Activated naive CD4-positive, alpha-beta T cell treated with anti-CD3 and anti-CD28 coated beads, Interleukin-2, amount 10 ng/mL, durations not matched to agents 7 days and 5 days (primary cell): ENCODE measurements around the gene ABI3BP.
"Not testable (repeated sequence)": the region's sequence is repeated elsewhere in the genome, so short reads cannot be mapped to it uniquely, and the experiment has no call there.

Experiments
- CTCF ChIA-PET: fragments of 350-600 bp; sonication (Branson Sonifier 250); formaldehyde crosslinking; loops from one replicate; lab custom pipeline; 2021; ENCODE audit warnings: antibody characterized with exemption; lab: Charles Lee
- DNase-seq: peaks from one replicate; pipeline ENCODE4 v3.0.0-alpha.2; 2020
- H3K27ac Mint-ChIP-seq: one replicate; pipeline ENCODE4 v1.8.0; 2021; ENCODE audit warnings: mild to moderate bottlenecking, moderate library complexity, mixed read lengths
- H3K27me3 Mint-ChIP-seq: one replicate; pipeline ENCODE4 v1.8.0; 2021; ENCODE audit warnings: mild to moderate bottlenecking, mixed read lengths
- H3K36me3 Mint-ChIP-seq: one replicate; pipeline ENCODE4 v1.8.0; 2021; ENCODE audit warnings: mixed read lengths
- H3K4me1 Mint-ChIP-seq: one replicate; pipeline ENCODE4 v1.8.0; 2021; ENCODE audit warnings: mixed read lengths
- H3K4me3 Mint-ChIP-seq: one replicate; pipeline ENCODE4 v1.8.0; 2021; ENCODE audit warnings: mild to moderate bottlenecking, moderate library complexity, mixed read lengths
- H3K9me3 Mint-ChIP-seq: one replicate; pipeline ENCODE4 v1.8.0; 2021; ENCODE audit warnings: mixed read lengths

The ABI3BP gene

GRCh38 chr3:100972301-100972844 lies 20.8 kb downstream of the ABI3BP start:
- DNase-seq, result no peak
- Mint-ChIP-seq H3K27me3 (no peaks in the 10 kb centered on the region), H3K9me3 (no peaks in the 10 kb centered on the region), H3K4me3 (no peak overlapping the region), H3K27ac (no peak overlapping the region), H3K36me3 (no peaks in the 10 kb centered on the region), H3K4me1 (no peaks in the 10 kb centered on the region)
- CTCF ChIA-PET, result no interaction called here

GRCh38 chr3:100971798-100972197 lies 21.4 kb downstream of the ABI3BP start:
- no peaks in the 10 kb centered on the region for H3K36me3 Mint-ChIP-seq
- CTCF ChIA-PET, result no interaction called here
- no peaks in the 10 kb centered on the region for H3K27me3 Mint-ChIP-seq
- H3K9me3 Mint-ChIP-seq, result no peaks in the 10 kb centered on the region
- H3K27ac Mint-ChIP-seq, result no peak overlapping the region
- no peaks in the 10 kb centered on the region for H3K4me1 Mint-ChIP-seq
- no peak for DNase-seq
- no peak overlapping the region for H3K4me3 Mint-ChIP-seq

DNA sequence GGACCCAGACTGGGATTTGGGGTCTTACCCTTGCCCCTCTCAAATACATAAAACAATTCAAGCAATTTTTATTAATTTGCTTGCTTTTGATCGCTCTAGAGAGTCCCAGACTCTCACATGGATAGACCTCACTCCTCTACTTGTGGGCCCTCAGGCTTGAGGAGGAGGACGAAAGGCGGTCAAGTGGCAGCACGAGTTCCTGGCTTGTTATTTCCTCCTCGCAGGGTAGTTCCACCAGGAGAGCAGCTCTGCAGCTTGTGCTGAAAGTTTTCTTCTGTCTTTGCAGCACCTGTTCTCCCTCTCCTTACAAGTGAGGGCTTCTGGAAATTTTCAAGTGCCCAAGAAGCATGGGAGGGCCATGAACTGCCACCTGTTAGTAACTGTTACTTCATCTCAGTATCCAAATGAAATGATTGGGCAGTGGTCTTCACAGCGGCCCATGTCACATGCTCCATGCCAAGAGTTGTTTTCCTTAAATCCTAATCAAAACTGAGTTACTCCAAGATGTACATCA lies 22.7 kb downstream of the ABI3BP start:
- H3K36me3 Mint-ChIP-seq, result no peaks in the 10 kb centered on the region
- no peaks in the 10 kb centered on the region for H3K4me1 Mint-ChIP-seq
- no peaks in the 10 kb centered on the region for H3K9me3 Mint-ChIP-seq
- no peak overlapping the region for H3K4me3 Mint-ChIP-seq
- H3K27ac Mint-ChIP-seq, result no peak overlapping the region
- H3K27me3 Mint-ChIP-seq, result no peaks in the 10 kb centered on the region
- DNase-seq, result no peak
- CTCF ChIA-PET, result no interaction called here

GRCh38 chr3:100968932-100969906 lies 24.0 kb downstream of the ABI3BP start:
- Mint-ChIP-seq H3K27me3 (no peaks in the 10 kb centered on the region), H3K36me3 (no peaks in the 10 kb centered on the region), H3K27ac (no peak overlapping the region), H3K4me1 (no peaks in the 10 kb centered on the region), H3K9me3 (peaks cover 2% of the 10 kb centered on the region), H3K4me3 (no peak overlapping the region)
- DNase-seq, result no peak
- CTCF ChIA-PET, result no interaction called here

GRCh38 chr3:100966807-100967206 lies 26.4 kb downstream of the ABI3BP start:
- Mint-ChIP-seq H3K36me3 (no peaks in the 10 kb centered on the region), H3K4me3 (no peak overlapping the region), H3K4me1 (no peaks in the 10 kb centered on the region), H3K9me3 (peaks cover 2% of the 10 kb centered on the region), H3K27me3 (no peaks in the 10 kb centered on the region), H3K27ac (no peak overlapping the region)
- DNase-seq, result no peak
- CTCF ChIA-PET, result no interaction called here

GRCh38 chr3:100966049-100966491 lies 27.2 kb downstream of the ABI3BP start:
- DNase-seq, result no peak
- Mint-ChIP-seq H3K4me3 (no peak overlapping the region), H3K4me1 (no peaks in the 10 kb centered on the region), H3K27me3 (no peaks in the 10 kb centered on the region), H3K36me3 (no peaks in the 10 kb centered on the region), H3K9me3 (peaks cover 2% of the 10 kb centered on the region), H3K27ac (no peak overlapping the region)
- CTCF ChIA-PET, result no interaction called here

DNA sequence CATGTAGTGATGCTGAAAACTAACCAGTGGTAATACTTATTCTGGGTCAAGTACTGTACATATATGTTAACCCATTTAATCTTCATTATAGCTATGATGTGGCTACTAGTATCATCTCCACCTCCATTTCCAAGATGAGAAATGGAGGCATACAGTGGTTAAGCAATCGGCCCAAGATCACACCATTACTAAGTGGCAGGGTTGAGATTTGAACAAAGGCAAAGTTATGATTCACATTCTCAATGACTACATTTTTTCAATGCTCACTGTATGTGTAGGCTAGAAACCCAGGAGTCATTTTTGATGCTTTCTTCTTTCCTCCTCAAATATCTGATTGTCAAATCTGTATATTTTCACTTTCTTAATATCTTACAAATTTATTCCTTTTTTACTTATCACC lies 30.2 kb downstream of the ABI3BP start:
- Mint-ChIP-seq H3K9me3 (peaks cover 2% of the 10 kb centered on the region), H3K27ac (no peak overlapping the region), H3K27me3 (no peaks in the 10 kb centered on the region), H3K4me3 (no peak overlapping the region), H3K4me1 (no peaks in the 10 kb centered on the region), H3K36me3 (no peaks in the 10 kb centered on the region)
- DNase-seq, result no peak
- CTCF ChIA-PET, result no interaction called here

GRCh38 chr3:100957261-100957986 lies 35.8 kb downstream of the ABI3BP start:
- no peak overlapping the region for H3K4me3 Mint-ChIP-seq
- no peak overlapping the region for H3K27ac Mint-ChIP-seq
- DNase-seq, result no peak
- H3K27me3 Mint-ChIP-seq, result no peaks in the 10 kb centered on the region
- H3K36me3 Mint-ChIP-seq, result no peaks in the 10 kb centered on the region
- CTCF ChIA-PET, result no interaction called here
- H3K9me3 Mint-ChIP-seq, result no peaks in the 10 kb centered on the region
- no peaks in the 10 kb centered on the region for H3K4me1 Mint-ChIP-seq

DNA sequence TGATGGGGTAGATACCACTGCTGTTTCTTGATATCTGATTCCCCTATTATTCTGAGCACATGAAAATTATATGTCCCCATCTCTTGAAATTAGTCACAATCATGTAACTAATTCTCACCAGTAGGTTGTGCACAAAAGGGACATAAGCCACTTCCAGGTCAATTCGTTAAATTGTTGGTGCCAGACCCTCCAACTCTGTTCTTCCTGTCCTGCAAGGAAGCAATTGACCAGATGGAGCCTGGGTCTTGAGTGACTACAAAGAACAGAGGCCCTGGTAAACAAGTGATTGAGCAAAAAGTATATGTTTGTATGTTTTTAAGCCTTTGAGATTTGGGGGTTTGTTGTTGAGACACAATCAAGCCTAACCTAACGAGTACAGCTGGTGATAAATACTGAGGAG lies 36.9 kb downstream of the ABI3BP start:
- no peak overlapping the region for H3K4me3 Mint-ChIP-seq
- no peaks in the 10 kb centered on the region for H3K27me3 Mint-ChIP-seq
- no peaks in the 10 kb centered on the region for H3K9me3 Mint-ChIP-seq
- CTCF ChIA-PET, result no interaction called here
- H3K36me3 Mint-ChIP-seq, result no peaks in the 10 kb centered on the region
- no peak overlapping the region for H3K27ac Mint-ChIP-seq
- no peak for DNase-seq
- no peaks in the 10 kb centered on the region for H3K4me1 Mint-ChIP-seq

DNA sequence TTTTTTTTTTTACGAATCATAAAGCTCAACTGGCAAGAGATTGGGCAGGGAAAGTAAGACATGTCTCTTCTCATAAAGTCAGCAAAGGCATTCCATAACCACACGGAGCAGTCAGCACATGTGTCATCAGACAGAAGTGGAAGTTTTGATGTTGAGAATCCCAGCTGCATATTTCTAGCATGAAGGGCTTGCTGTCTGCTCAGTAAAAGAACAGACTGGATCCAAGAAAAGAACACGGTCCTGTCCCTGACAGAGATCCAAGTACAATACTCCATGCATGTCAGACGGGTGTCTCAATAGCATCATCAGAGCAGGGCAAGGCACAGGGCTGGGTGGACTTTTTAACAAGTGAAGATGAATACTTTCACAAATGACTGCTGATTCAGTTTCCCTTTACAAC lies 38.2 kb downstream of the ABI3BP start:
- Mint-ChIP-seq H3K36me3 (no peaks in the 10 kb centered on the region), H3K27ac (no peak overlapping the region), H3K4me1 (no peaks in the 10 kb centered on the region), H3K9me3 (no peaks in the 10 kb centered on the region), H3K4me3 (no peak overlapping the region), H3K27me3 (no peaks in the 10 kb centered on the region)
- CTCF ChIA-PET, result no interaction called here
- no peak for DNase-seq

DNA sequence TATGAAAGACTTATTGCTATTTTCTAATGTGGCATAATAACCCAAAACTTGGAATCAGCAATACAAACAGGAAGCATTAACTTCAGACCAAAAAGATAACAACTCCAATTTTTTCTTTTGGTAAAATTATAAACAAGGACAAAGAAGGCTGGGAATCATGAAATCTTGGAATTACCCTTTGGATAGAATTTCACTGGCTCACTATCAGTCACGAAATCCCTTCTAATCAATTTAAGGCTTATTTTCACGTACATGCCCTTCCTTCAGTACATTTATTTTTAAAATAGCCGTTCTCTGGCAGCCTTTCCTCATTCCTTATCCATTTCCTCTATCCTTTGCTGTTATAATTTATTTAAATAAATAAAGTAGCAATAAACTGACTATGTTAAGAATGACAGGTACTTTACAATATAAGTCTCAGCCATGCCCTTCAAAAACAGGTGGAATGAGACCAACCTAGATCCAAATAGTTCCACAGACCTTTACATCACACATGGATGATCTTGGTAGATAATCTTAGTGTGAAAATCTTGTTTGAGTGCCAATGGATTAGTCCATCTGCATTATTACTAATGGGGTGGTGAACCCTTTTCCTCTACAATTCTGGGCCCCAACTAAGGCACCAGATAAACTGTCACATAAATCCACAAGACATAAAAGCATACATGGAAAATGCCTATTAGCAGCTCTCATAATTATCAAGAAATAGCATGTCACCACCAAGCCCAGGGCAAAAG lies 38.9 kb downstream of the ABI3BP start:
- CTCF ChIA-PET, result no interaction called here
- no peaks in the 10 kb centered on the region for H3K36me3 Mint-ChIP-seq
- no peaks in the 10 kb centered on the region for H3K27me3 Mint-ChIP-seq
- no peak for DNase-seq
- H3K4me3 Mint-ChIP-seq, result no peak overlapping the region
- no peaks in the 10 kb centered on the region for H3K4me1 Mint-ChIP-seq
- no peak overlapping the region for H3K27ac Mint-ChIP-seq
- no peaks in the 10 kb centered on the region for H3K9me3 Mint-ChIP-seq

DNA sequence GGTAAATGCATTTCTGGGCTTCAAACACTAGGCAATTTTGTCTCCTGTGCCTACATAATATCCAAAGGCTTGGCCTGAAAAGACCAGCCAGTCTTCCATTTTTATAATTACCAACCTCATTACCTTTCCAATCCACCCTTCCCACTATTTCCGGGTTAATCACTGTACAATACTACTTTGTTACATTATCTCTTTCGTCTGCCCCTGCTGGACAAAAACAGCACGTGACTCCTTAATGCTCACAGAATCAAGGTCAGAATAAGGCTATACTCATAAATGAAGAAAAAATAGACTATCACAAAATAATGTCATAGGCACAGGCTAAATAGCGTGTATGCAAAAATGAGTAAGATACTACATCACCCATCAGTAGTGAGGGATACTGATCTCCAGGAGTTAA lies 40.1 kb downstream of the ABI3BP start:
- Mint-ChIP-seq H3K4me3 (no peak overlapping the region), H3K27me3 (no peaks in the 10 kb centered on the region)

DNA sequence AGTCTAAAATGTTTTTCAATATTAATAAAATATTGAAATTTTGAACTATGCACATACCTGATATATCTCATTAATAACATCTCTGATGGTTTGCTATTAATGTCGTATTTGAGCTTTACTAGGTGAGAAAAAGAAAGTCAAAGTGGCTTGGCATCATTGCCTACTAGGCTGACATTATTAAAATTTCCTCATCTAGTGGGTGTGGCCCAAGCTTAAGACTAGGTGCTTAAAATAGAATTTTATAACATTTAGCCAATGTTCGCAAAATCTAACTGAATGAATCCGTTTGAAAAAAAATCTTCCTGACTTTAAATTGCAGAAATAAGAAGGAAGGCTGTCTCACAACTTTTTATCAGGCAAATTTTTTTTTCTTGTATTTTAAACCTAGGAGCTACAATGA lies 46.1 kb downstream of the ABI3BP start:
- DNase-seq, result no peak
- Mint-ChIP-seq H3K27me3 (no peaks in the 10 kb centered on the region), H3K9me3 (no peaks in the 10 kb centered on the region), H3K27ac (no peak overlapping the region), H3K4me1 (no peaks in the 10 kb centered on the region), H3K36me3 (no peaks in the 10 kb centered on the region), H3K4me3 (no peak overlapping the region)
- CTCF ChIA-PET, result interaction anchor here (0.6 to 0.9 kb wide), 2 partner anchors 10 to 1004 kb away, joined by 3 read pairs; no protein-coding TSS in a partner anchor

More for the DNA sequence above, 40.1 kb downstream of the ABI3BP start:
- Mint-ChIP-seq H3K4me1 (no peaks in the 10 kb centered on the region), H3K36me3 (no peaks in the 10 kb centered on the region), H3K27ac (no peak overlapping the region), H3K9me3 (no peaks in the 10 kb centered on the region)
- CTCF ChIA-PET, result no interaction called here
- no peak for DNase-seq

DNA sequence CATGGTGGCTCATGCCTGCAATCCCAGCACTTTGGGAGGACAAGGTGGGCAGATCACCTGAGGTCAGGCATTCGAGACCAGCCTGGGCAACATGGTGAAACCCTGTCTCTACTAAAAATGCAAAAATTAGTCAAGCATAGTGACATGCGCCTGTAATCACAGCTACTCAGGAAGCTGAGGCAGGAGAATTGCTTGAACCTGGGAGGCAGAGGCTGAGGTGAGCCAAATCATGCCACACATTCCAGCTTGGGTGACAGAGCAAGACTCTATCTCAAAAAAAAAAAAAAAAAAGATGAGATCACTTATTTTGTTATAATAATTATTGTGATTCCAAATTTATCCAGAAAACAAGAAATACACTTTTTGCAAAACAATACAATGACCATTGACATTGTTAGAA lies 47.1 kb downstream of the ABI3BP start:
- H3K4me1 Mint-ChIP-seq, H3K27ac Mint-ChIP-seq, CTCF ChIA-PET, H3K9me3 Mint-ChIP-seq, DNase-seq, H3K4me3 Mint-ChIP-seq, H3K27me3 Mint-ChIP-seq, H3K36me3 Mint-ChIP-seq: not testable (repeated sequence)
